GM10847 (cell line): ENCODE measurements around the gene ARTN.

Source experiments
- POLR2A ChIP-seq: IDR thresholded peaks from 2 replicates; pipeline ENCODE4 v1.6.1; 2011; ENCODE audit not compliant: insufficient read length; ENCODE audit errors: extremely low read depth

The ARTN gene

GRCh38 chr1:43971336-43971980 is 37.9 kb downstream of the ARTN start:
- TF ChIP-seq POLR2A, result no peak

- no peak for TF ChIP-seq POLR2A
Measured at GRCh38 chr1:43973981-43974442, 40.4 kb downstream of the ARTN start.

- peak; percentile 67 for TF ChIP-seq POLR2A
Measured at GRCh38 chr1:43974443-43975248, 41.0 kb downstream of the ARTN start, which contains the start of gene ATP6V0B. TSS of gene ATP6V0B (plus strand) at chr1:43974960. CDS start at chr1:43975041, 81 bp downstream.

- no peak for TF ChIP-seq POLR2A
Measured at GRCh38 chr1:43975249-43975961, 41.8 kb downstream of the ARTN start.

DNA sequence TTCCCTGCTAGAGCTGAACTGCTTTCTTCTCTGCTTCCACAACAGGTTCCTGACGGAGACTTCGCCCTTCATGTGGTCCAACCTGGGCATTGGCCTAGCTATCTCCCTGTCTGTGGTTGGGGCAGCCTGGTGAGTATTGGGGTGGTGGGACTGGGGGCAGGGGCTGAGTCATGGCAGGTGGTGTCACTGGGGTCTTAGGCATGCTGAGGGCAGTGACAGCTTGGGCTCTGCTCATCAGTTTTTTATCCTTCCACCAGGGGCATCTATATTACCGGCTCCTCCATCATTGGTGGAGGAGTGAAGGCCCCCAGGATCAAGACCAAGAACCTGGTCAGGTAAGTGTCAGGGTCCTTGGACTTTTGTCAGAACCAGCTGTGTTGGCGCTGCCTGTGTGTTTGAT is 42.4 kb downstream of the ARTN start:
- TF ChIP-seq POLR2A, result no peak

DNA sequence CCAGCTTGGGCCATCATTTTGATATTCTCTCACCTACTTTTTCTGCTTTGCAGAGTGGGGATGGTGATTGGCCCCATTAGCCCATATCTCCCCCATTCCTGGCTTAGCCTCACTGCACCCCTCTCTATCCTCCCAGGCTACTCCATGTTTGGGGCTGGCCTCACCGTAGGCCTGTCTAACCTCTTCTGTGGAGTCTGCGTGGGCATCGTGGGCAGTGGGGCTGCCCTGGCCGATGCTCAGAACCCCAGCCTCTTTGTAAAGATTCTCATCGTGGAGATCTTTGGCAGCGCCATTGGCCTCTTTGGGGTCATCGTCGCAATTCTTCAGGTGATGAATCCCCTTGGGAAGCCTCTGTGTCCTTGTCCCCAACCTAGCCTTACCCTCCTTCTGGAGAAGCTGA is 43.3 kb downstream of the ARTN start:
- TF ChIP-seq POLR2A, result no peak

- no peak for TF ChIP-seq POLR2A
Measured at GRCh38 chr1:43977376-43978263, 44.0 kb downstream of the ARTN start.

GRCh38 chr1:43978264-43978550 is 44.6 kb downstream of the ARTN start:
- TF ChIP-seq POLR2A, result no peak

DNA sequence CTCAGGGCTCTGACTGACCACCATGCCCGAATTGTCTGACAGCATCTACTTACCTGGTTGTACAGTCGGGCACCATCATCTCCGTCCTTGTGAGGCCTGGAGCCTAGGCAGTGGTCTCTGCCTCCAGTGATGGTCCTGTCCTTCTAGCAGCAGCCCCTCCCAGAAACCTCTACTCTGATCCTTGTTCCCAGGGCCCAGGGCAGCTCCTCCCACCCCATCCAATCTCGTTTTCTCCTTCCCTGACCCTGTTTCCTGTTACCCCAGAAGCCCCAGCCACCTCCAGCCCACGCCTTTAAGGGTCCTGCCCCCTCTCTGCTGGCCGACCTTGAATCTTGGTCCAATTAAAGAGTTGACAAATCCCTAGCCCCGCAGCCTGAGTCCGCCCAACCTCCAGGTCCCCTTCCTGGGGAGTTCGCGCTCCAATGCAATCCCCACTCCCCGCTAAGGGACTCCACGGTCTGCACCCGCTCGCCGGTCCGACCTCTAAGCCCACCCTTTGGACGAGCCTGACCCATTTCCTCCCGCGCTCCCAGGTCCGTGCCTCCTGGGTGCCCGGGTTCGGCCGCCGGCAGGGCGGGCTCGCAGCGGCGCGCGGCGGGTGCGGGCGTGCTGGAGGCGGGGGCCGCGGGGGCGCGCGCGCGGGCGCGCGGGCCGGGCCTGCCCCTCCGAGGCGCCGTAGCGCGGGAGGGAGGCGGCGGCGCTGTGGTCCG is 45.1 kb downstream of the ARTN start, which contains the start of gene B4GALT2:
B4GALT2 (plus strand) TSS at position 660 of the 710 bp plus-strand sequence. CDS start 1,951 bp downstream, outside the sequence.
- no peak for TF ChIP-seq POLR2A

DNA sequence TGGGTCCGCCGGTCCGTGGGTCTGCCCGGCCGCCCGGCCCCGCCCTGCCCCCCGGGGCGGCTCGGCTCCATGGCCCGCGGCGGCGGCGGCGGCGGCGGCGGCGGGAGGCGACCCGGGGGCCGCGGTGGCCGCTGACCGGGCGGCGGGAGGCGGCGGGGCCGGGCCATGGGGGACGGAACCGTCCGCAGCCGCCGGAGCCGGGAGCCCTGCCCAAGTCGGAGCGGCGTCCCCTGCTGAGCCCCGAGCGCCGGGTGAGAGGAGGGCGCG is 45.6 kb downstream of the ARTN start:
- TF ChIP-seq POLR2A, result no peak

GRCh38 chr1:43979528-43980254 is 46.1 kb downstream of the ARTN start:
- TF ChIP-seq POLR2A, result no peak

DNA sequence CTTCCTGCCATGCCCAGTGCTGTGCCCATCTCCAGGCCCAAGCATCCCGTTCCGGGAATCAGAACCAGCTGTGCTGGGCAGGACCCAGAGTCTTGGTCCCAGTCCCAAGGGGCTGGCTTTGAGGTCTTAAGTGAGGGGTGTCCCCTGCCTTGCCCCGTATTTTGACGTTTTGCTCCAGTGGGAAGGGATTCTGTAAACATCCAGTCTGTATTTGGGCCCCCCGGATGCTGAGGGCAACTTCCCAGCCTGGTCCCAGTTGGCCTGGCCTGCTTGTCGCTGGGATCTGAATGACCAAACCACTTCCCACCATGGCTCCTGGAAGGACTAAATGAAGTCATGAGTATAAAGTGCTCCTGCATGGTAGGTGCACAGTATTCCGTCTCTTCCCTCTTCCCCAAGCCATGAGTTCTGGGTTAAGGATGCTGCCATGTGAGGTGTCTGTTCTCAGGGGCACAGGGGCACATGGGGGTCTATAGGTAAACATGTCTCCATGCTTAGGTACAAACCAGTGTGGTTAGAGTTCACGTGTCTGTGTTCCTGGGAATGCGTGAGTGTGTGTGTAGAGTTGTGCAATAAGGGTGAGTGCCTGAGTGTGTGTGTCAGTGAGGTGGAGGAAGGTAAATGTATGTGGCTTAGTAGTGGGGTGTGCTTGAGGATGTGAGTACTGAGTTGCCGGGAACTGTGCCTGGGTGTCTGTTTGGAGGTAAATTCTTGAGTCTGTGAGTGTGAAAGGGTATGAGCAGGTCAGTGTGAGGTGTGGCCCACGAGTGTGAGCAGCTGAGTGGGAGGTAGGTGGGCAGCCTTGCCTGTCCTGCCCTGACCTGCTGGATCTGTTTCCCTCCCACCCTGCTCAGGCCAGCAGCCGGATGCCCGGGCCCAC is 46.9 kb downstream of the ARTN start:
- TF ChIP-seq POLR2A, result no peak

- no peak for TF ChIP-seq POLR2A
Measured at GRCh38 chr1:43981135-43981491, 47.5 kb downstream of the ARTN start.

- TF ChIP-seq POLR2A, result no peak
Measured at GRCh38 chr1:43981636-43982035, 48.0 kb downstream of the ARTN start.
